Smooth muscle cell (in vitro differentiated cells): ENCODE data around the gene NHERF1. TPM values are rescaled to one million over a fixed set of nuclear protein-coding genes. Genes with fewer than 3 reads are reported as not detected.

ENCODE experiments used
- DNase-seq: peaks from one replicate; lab custom pipeline; 2025; ENCODE audit not compliant: unreplicated experiment; lab: John Stamatoyannopoulos, UW
- H2AFZ ChIP-seq: fragments of 200-600 bp; sonication (generic); 2 replicates; pipeline ENCODE4 v1.6.0; 2016; ENCODE audit warnings: antibody characterized with exemption, low read depth, mild to moderate bottlenecking
- H3F3A ChIP-seq: fragments of 200-600 bp; sonication (generic); 2 replicates; pipeline ENCODE4 v1.6.0; 2017; ENCODE audit warnings: antibody characterized with exemption, low read depth
- H3K27ac ChIP-seq: fragments of 200-600 bp; sonication (generic); 2 replicates; pipeline ENCODE4 v1.5.1; 2016; ENCODE audit warnings: low read depth, mild to moderate bottlenecking
- H3K27me3 ChIP-seq: fragments of 200-600 bp; sonication (generic); 2 replicates; pipeline ENCODE4 v1.6.1; 2016; ENCODE audit warnings: low read depth, mild to moderate bottlenecking
- H3K36me3 ChIP-seq: fragments of 200-600 bp; sonication (generic); 2 replicates; pipeline ENCODE4 v1.5.1; 2016; ENCODE audit warnings: low read depth
- H3K4me1 ChIP-seq: fragments of 200-600 bp; sonication (generic); 2 replicates; pipeline ENCODE4 v1.5.1; 2016; ENCODE audit warnings: low read depth
- H3K4me2 ChIP-seq: fragments of 200-600 bp; sonication (generic); 2 replicates; pipeline ENCODE4 v1.6.0; 2016; ENCODE audit warnings: mild to moderate bottlenecking
- H3K4me3 ChIP-seq: fragments of 200-600 bp; sonication (generic); 2 replicates; pipeline ENCODE4 v1.5.1; 2016; ENCODE audit warnings: mild to moderate bottlenecking
- H3K79me2 ChIP-seq: fragments of 200-600 bp; sonication (generic); 2 replicates; pipeline ENCODE4 v1.6.0; 2016; ENCODE audit warnings: low read depth, mild to moderate bottlenecking
- H3K9ac ChIP-seq: fragments of 200-600 bp; sonication (generic); 2 replicates; pipeline ENCODE4 v1.6.0; 2016; ENCODE audit warnings: low read depth
- H3K9me3 ChIP-seq: fragments of 200-600 bp; sonication (generic); replicated peaks from 2 replicates; pipeline ENCODE4 v1.5.1; 2016; ENCODE audit warnings: low read depth
- H4K20me1 ChIP-seq: fragments of 200-600 bp; sonication (generic); 2 replicates; pipeline ENCODE4 v1.6.0; 2016; ENCODE audit warnings: low read depth
- WGBS: methylation state at CpG from one replicate; pipeline ENCODE4 v1.1.7; 2016; ENCODE audit warnings: low lambda C conversion rate; 5-methylcytosine and 5-hydroxymethylcytosine counted together
- polyA plus RNA-seq: library from polyadenylated mRNA; unstranded; fragments of >200 nt; fragmentation: Nextera tagmentation; extraction: Ambion mirVana; gene quantifications from 2 replicates; pipeline ENCODE4 v1.2.1, GENCODE V29; 2016
- total RNA-seq: library from RNA; depleted of rRNA; stranded (reverse); fragments of >200 nt; gene quantifications from 2 replicates; pipeline ENCODE4 v1.2.3, GENCODE V29; 2014
- TF ChIP-seq, protein P1 (sequence below): fragments of 200-600 bp; sonication (generic); IDR thresholded peaks from 2 replicates; pipeline ENCODE4 v1.5.1; 2017; ENCODE audit warnings: borderline replicate concordance, mild to moderate bottlenecking, antibody characterized with exemption; ENCODE audit not compliant: insufficient read depth, poor library complexity, severe bottlenecking

The NHERF1 gene
- total and polyA plus RNA-seq, 2 experiments from 2014 or later, result 23.2 to 31.9 TPM

DNA sequence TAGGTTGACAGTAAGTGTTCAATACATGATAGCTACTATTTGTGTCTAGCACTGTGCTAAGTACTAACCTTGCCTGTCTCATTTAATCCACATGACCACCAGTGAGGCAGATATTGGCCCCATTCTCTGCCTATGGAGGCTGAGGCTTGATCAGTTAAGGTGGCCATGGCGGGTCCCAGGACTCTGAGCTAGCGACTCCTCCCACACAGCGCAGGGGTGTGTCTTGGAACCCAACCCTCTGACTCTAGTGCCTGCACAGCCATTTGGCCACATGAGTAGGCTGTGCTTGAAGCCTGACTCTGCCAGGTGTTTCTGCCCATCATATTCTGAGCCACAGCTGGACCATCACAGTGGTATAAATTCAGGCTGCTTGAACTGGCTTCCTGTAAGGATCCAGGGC, 6.4 kb downstream of the NHERF1 start:
- H3K79me2 ChIP-seq, result peaks cover 16% of the 10 kb centered on the region
- no peak overlapping the region for H3K4me2 ChIP-seq
- peaks cover 39% of the 10 kb centered on the region for H3K4me1 ChIP-seq
- no peaks in the 10 kb centered on the region for H3K36me3 ChIP-seq
- no peak overlapping the region for H2AFZ ChIP-seq
- no peak for DNase-seq
- H3K4me3 ChIP-seq, result no peak overlapping the region
- no peaks in the 10 kb centered on the region for H4K20me1 ChIP-seq
- no peak overlapping the region for H3K27ac ChIP-seq
- H3K9ac ChIP-seq, result no peak overlapping the region
- H3K27me3 ChIP-seq, result no peaks in the 10 kb centered on the region
- H3K9me3 ChIP-seq, result no peaks in the 10 kb centered on the region
- 98% methylated on average over 3 of the region's 3 CpGs for WGBS
- no peaks in the 10 kb centered on the region for H3F3A ChIP-seq
- TF ChIP-seq, protein P1, sequence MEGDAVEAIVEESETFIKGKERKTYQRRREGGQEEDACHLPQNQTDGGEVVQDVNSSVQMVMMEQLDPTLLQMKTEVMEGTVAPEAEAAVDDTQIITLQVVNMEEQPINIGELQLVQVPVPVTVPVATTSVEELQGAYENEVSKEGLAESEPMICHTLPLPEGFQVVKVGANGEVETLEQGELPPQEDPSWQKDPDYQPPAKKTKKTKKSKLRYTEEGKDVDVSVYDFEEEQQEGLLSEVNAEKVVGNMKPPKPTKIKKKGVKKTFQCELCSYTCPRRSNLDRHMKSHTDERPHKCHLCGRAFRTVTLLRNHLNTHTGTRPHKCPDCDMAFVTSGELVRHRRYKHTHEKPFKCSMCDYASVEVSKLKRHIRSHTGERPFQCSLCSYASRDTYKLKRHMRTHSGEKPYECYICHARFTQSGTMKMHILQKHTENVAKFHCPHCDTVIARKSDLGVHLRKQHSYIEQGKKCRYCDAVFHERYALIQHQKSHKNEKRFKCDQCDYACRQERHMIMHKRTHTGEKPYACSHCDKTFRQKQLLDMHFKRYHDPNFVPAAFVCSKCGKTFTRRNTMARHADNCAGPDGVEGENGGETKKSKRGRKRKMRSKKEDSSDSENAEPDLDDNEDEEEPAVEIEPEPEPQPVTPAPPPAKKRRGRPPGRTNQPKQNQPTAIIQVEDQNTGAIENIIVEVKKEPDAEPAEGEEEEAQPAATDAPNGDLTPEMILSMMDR, result no peak

DNA sequence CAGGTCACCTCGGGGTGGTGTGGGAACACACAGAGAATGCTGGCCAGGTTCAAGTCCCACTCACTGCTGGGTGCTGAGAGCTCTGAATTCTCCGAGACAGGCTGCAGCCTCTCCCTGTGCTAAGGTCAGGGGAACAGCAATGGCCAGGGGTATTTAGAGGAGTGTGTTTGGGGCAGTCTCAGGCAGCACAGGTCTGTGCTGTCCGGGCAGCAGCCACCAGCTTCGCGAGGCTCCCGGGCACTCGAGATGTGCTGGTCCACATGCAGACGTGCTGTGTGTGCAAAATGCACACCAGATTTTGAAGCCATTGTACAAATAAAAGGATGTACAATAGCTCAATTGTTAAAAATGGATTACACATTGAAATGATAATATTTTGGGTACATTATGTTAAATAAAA, 7.1 kb downstream of the NHERF1 start:
- WGBS, result 97% methylated on average over 8 of the region's 8 CpGs
- Histone ChIP-seq H3K4me1 (peaks cover 39% of the 10 kb centered on the region), H3K27me3 (no peaks in the 10 kb centered on the region), H3K36me3 (no peaks in the 10 kb centered on the region), H3K4me3 (no peak overlapping the region), H3K9me3 (no peaks in the 10 kb centered on the region), H3K27ac (no peak overlapping the region), H4K20me1 (no peaks in the 10 kb centered on the region), H3K9ac (no peak overlapping the region), H2AFZ (no peak overlapping the region), H3F3A (no peaks in the 10 kb centered on the region), H3K4me2 (no peak overlapping the region), H3K79me2 (peaks cover 16% of the 10 kb centered on the region)
- TF ChIP-seq, protein P1, result no peak
- no peak for DNase-seq

DNA sequence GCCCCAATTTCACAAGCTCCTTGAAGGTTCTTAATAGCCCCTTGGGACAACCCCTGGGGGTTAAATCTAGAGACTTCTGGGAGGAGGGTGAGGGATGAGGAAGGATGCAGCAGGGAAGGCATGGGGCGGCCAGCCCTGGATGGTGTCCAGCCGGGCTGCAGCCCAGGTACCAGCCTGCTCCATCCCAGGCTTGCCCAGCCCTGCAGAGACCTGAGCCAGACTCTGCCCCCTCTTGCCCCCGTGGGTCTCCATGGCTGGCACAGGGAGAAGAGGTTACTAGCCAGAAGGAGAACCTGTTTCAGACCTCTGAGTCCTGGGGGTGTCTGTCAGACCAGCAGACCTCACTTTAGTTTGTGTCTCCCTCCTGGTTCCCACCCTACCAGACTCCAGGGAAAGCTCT, 8.5 kb downstream of the NHERF1 start:
- H3K9me3 ChIP-seq, result no peaks in the 10 kb centered on the region
- no peak overlapping the region for H3K4me3 ChIP-seq
- H3K4me2 ChIP-seq, result no peak overlapping the region
- DNase-seq, result no peak
- no peaks in the 10 kb centered on the region for H3K36me3 ChIP-seq
- H3K79me2 ChIP-seq, result peaks cover 16% of the 10 kb centered on the region
- H4K20me1 ChIP-seq, result no peaks in the 10 kb centered on the region
- TF ChIP-seq, protein P1, result no peak
- H2AFZ ChIP-seq, result no peak overlapping the region
- no peak overlapping the region for H3K27ac ChIP-seq
- no peaks in the 10 kb centered on the region for H3K27me3 ChIP-seq
- no peaks in the 10 kb centered on the region for H3F3A ChIP-seq
- no peak overlapping the region for H3K9ac ChIP-seq
- peaks cover 41% of the 10 kb centered on the region for H3K4me1 ChIP-seq
- WGBS, result 87% methylated on average over 3 of the region's 3 CpGs

DNA sequence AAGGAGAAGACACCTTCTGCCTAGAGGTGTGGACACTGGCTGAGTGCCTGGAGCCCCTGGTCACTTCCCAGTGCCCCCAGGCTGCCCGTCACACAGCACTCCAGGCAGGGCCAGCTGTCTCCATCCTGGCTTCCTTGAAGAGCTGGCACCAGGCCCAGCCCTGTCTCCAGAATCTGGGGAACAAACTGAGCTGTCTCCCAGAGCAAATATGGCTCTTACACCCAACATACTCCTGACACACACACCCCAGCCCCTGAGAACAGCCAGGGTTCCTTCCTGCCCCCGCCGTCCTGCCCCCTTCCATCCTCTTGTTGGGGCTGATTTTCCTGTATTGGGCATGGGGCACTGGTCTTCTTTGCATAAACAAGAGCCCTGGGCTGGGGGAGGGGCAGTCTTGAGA, 9.1 kb downstream of the NHERF1 start:
- no peak overlapping the region for H3K27ac ChIP-seq
- no peaks in the 10 kb centered on the region for H3K9me3 ChIP-seq
- WGBS, result 96% methylated on average over 3 of the region's 3 CpGs
- H3K27me3 ChIP-seq, result no peaks in the 10 kb centered on the region
- H3K4me1 ChIP-seq, result peaks cover 41% of the 10 kb centered on the region
- H2AFZ ChIP-seq, result no peak overlapping the region
- no peak overlapping the region for H3K9ac ChIP-seq
- H3K36me3 ChIP-seq, result no peaks in the 10 kb centered on the region
- peaks cover 12% of the 10 kb centered on the region for H3K79me2 ChIP-seq
- H3K4me3 ChIP-seq, result no peak overlapping the region
- DNase-seq, result no peak
- TF ChIP-seq, protein P1, result no peak
- no peaks in the 10 kb centered on the region for H3F3A ChIP-seq
- no peak overlapping the region for H3K4me2 ChIP-seq
- H4K20me1 ChIP-seq, result no peaks in the 10 kb centered on the region
